T follicular helper cell (primary cell): ENCODE measurements around the gene UBE2R2.
"Not testable (repeated sequence)": the region's sequence is repeated elsewhere in the genome, so short reads cannot be mapped to it uniquely, and the experiment has no call there.

Source experiments
- DNase-seq: peaks from one replicate; pipeline ENCODE4 v3.0.0-alpha.2; 2020; ENCODE audit warnings: low read depth

Gene UBE2R2

GRCh38 chr9:33840381-33840780 lies 23.4 kb downstream of the UBE2R2 start:
- DNase-seq: no peak

GRCh38 chr9:33843312-33843961 lies 26.5 kb downstream of the UBE2R2 start:
- DNase-seq: no peak

GRCh38 chr9:33846231-33846630 lies 29.3 kb downstream of the UBE2R2 start:
- no peak for DNase-seq

GRCh38 chr9:33847894-33848205 lies 30.9 kb downstream of the UBE2R2 start:
- not testable (repeated sequence) for DNase-seq

GRCh38 chr9:33850267-33850629 lies 33.3 kb downstream of the UBE2R2 start:
- no peak for DNase-seq

GRCh38 chr9:33850677-33851076 lies 33.7 kb downstream of the UBE2R2 start:
- DNase-seq: no peak

- no peak for DNase-seq
Observed at GRCh38 chr9:33851301-33851700, 34.3 kb downstream of the UBE2R2 start.

GRCh38 chr9:33852216-33852826 lies 35.4 kb downstream of the UBE2R2 start:
- DNase-seq: peak; percentile 51

- DNase-seq: no peak
Observed at GRCh38 chr9:33856247-33856646, 39.3 kb downstream of the UBE2R2 start.

GRCh38 chr9:33858423-33858822 lies 41.5 kb downstream of the UBE2R2 start:
- DNase-seq: no peak

- no peak for DNase-seq
Observed at GRCh38 chr9:33860200-33860871, 43.4 kb downstream of the UBE2R2 start.

- DNase-seq: no peak
Observed at GRCh38 chr9:33861917-33862453, 45.0 kb downstream of the UBE2R2 start.

- DNase-seq: not testable (repeated sequence)
Observed at GRCh38 chr9:33863027-33863426, 46.1 kb downstream of the UBE2R2 start.

- no peak for DNase-seq
Observed at GRCh38 chr9:33867747-33868439, 50.9 kb downstream of the UBE2R2 start.

- no peak for DNase-seq
Observed at GRCh38 chr9:33868440-33868973, 51.5 kb downstream of the UBE2R2 start.

- DNase-seq: not testable (repeated sequence)
Observed at GRCh38 chr9:33869243-33869642, 52.3 kb downstream of the UBE2R2 start.

GRCh38 chr9:33877727-33878489 lies 60.9 kb downstream of the UBE2R2 start:
- no peak for DNase-seq

GRCh38 chr9:33878691-33879366 lies 61.9 kb downstream of the UBE2R2 start:
- DNase-seq: no peak

- no peak for DNase-seq
Observed at GRCh38 chr9:33880211-33881089, 63.5 kb downstream of the UBE2R2 start.

- no peak for DNase-seq
Observed at GRCh38 chr9:33881635-33882034, 64.7 kb downstream of the UBE2R2 start.
